GM18519 (cell line): ENCODE measurements around the gene TAF6L.
"Not testable (repeated sequence)": the region's sequence is repeated elsewhere in the genome, so short reads cannot be mapped to it uniquely, and the experiment has no call there.

Experiments used
- ATAC-seq: cut with Tn5 transposase; IDR thresholded peaks from one replicate; pipeline ENCODE4 v1.9.1; 2021; ENCODE audit warnings: mild to moderate bottlenecking, moderate library complexity; ENCODE audit not compliant: unreplicated experiment, low FRiP score

The TAF6L gene

GRCh38 chr11:62753736-62754603 is 17.2 kb upstream of the TAF6L start, which contains the start of gene ZBTB3:
ZBTB3 (minus strand) TSS chr11:62754160; CDS start chr11:62753664, 496 bp downstream.
- ATAC-seq = peak; percentile 87

GRCh38 chr11:62755086-62755615 is 16.0 kb upstream of the TAF6L start:
- ATAC-seq = no peak

- ATAC-seq = no peak
These were observed 13.1 kb upstream of the TAF6L start for GRCh38 chr11:62757846-62758788.

GRCh38 chr11:62760867-62761227 is 10.3 kb upstream of the TAF6L start:
- ATAC-seq = not testable (repeated sequence)

- ATAC-seq = no peak
These were observed 435 bp upstream of the TAF6L start for GRCh38 chr11:62770778-62771143.

GRCh38 chr11:62774407-62774806 is 3.2 kb downstream of the TAF6L start:
- no peak for ATAC-seq

- no peak for ATAC-seq
These were observed 4.5 kb downstream of the TAF6L start for GRCh38 chr11:62775646-62776045.

- ATAC-seq = no peak
These were observed 6.2 kb downstream of the TAF6L start for GRCh38 chr11:62777389-62777788.

- no peak for ATAC-seq
These were observed 7.2 kb downstream of the TAF6L start for GRCh38 chr11:62778441-62778840.

- ATAC-seq = no peak
These were observed 11.6 kb downstream of the TAF6L start for GRCh38 chr11:62782753-62783152.

- ATAC-seq = peak; percentile 31
These were observed 15.3 kb downstream of the TAF6L start for GRCh38 chr11:62786318-62787004.

GRCh38 chr11:62787005-62787759 is 16.0 kb downstream of the TAF6L start, which contains the start of gene TMEM179B:
TMEM179B (plus strand) TSS chr11:62787402; CDS start chr11:62787432, 30 bp downstream.
- ATAC-seq = peak; percentile 39

GRCh38 chr11:62788991-62789390 is 17.8 kb downstream of the TAF6L start:
- ATAC-seq = no peak

- ATAC-seq = no peak
These were observed 18.4 kb downstream of the TAF6L start for GRCh38 chr11:62789576-62789975.

GRCh38 chr11:62791501-62792201 is 20.5 kb downstream of the TAF6L start, which contains the start of gene TMEM223:
TMEM223 (minus strand) TSS chr11:62792006; CDS start chr11:62791994, 12 bp downstream.
- peak; percentile 36 for ATAC-seq

GRCh38 chr11:62792202-62792575 is 21.0 kb downstream of the TAF6L start:
- ATAC-seq = peak; percentile 3

- no peak for ATAC-seq
These were observed 23.1 kb downstream of the TAF6L start for GRCh38 chr11:62794201-62794775.

GRCh38 chr11:62796281-62796680 is 25.1 kb downstream of the TAF6L start:
- ATAC-seq = no peak

- ATAC-seq = no peak
These were observed 28.3 kb downstream of the TAF6L start for GRCh38 chr11:62799486-62799885.
